Central memory CD8-positive, alpha-beta T cell (primary cell): ENCODE data around the gene CARD11.

Source experiments
- ATAC-seq: fragments of 150-1000 bp; cut with Tn5 transposase; replicated peaks from 2 replicates; pipeline ENCODE4 v1.10.0; 2022; ENCODE audit warnings: mild to moderate bottlenecking, moderate FRiP score, moderate number of reproducible peaks; ENCODE audit not compliant: poor library complexity, severe bottlenecking; ENCODE audit errors: extremely low read depth
- DNase-seq, 2 donors: peaks; one replicate each; pipeline ENCODE4 v3.0.0; 2021; ENCODE audit warnings: low spot score in 2 of 2
- H3K27ac Mint-ChIP-seq: one replicate; pipeline ENCODE4 v1.8.0; 2022; ENCODE audit warnings: low read depth, mild to moderate bottlenecking, moderate library complexity, mixed read lengths
- H3K27me3 Mint-ChIP-seq: one replicate; pipeline ENCODE4 v1.8.0; 2022; ENCODE audit warnings: mixed read lengths
- H3K36me3 Mint-ChIP-seq: one replicate; pipeline ENCODE4 v1.8.0; 2022; ENCODE audit warnings: mild to moderate bottlenecking, moderate library complexity, mixed read lengths; ENCODE audit not compliant: insufficient read depth
- H3K4me1 Mint-ChIP-seq: one replicate; pipeline ENCODE4 v1.8.0; 2022; ENCODE audit warnings: mixed read lengths
- H3K4me3 Mint-ChIP-seq: one replicate; pipeline ENCODE4 v1.8.0; 2022; ENCODE audit warnings: mild to moderate bottlenecking, moderate library complexity, mixed read lengths
- H3K9me3 Mint-ChIP-seq: one replicate; pipeline ENCODE4 v1.8.0; 2022; ENCODE audit warnings: mixed read lengths

The CARD11 gene

DNA sequence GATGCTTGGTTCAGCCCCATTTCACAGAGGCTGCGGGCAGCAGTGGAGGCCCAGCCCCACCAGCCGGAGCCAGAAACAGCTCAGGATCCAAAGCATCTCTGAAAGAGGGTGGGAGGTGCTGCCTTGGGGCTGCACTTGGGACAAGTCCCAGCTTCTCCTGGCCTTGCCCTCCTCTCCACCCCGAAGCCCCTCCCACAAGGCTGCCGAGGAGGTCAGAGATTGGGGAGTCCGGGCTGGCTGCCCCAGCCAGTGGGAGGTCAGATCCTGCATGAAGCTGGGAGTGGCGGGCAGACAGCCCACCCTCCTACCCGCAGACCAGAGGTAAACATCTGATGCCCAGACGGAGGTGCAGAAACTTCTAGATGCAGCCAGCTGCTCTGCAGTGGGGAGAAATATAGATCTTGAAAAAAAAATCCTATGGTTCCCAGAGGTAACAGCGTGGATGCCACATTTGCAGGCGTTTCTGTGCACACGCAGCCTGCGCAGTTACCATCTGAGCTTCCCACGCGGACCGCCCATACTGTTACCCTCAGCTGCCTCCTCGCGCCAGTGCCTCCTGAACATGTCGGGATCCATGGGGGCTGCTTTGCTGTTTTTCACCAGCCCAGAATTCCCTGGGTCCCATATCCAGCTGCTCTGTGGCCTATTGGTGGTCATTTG, 162.7 kb downstream of the CARD11 start:
- Mint-ChIP-seq H3K4me3 (no peak overlapping the region), H3K27me3 (no peaks in the 10 kb centered on the region), H3K27ac (no peak overlapping the region), H3K9me3 (no peaks in the 10 kb centered on the region), H3K36me3 (peaks cover 2% of the 10 kb centered on the region), H3K4me1 (peaks cover 12% of the 10 kb centered on the region)
- ATAC-seq (no peak), DNase-seq (no peak)

DNA sequence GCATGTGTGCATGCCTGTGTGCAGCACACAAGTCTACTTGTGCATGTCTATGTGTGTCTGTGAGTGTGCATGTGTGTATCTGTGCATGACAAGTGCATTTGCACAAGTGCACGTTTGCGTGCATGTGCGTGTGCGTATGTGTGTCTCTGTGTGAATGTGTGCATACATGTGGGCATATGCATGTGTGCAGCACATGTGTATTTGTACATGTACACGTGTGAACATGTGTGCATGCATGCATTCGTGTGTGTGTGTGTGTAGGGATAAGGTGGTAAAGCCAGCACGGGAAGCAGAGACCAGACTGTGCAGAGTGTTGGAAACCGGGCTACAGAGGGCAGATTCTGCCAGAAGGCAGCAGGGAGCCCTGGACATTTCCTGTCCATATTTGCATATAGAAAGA, 163.6 kb downstream of the CARD11 start:
- no peaks in the 10 kb centered on the region for H3K27me3 Mint-ChIP-seq

DNA sequence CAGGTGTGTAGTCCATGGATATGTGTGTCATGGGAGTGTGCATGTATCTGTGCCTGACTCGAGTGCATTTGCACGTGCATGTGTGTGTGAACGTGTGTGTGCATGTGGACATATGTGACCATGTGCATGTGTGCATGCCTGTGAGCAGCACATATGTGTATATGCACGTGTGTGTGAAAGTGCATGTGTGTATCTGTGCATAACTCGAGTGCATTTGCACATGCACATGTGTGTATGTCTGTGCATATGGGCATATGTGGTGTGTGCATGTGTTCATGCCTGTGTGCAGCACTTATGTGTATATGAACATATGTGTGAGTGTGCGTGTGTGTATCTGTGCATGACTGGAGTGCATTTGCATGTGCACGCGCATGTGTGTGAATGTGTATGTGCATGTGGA, 164.3 kb downstream of the CARD11 start:
- H3K4me1 Mint-ChIP-seq: peaks cover 12% of the 10 kb centered on the region
- H3K36me3 Mint-ChIP-seq: no peaks in the 10 kb centered on the region
- ATAC-seq (no peak), DNase-seq (no peak)
- no peak overlapping the region for H3K4me3 Mint-ChIP-seq
- no peak overlapping the region for H3K27ac Mint-ChIP-seq
- H3K27me3 Mint-ChIP-seq: no peaks in the 10 kb centered on the region
- no peaks in the 10 kb centered on the region for H3K9me3 Mint-ChIP-seq

More for the DNA sequence above, 163.6 kb downstream of the CARD11 start:
- ATAC-seq (no peak), DNase-seq (no peak)
- Mint-ChIP-seq H3K9me3 (no peaks in the 10 kb centered on the region), H3K4me3 (no peak overlapping the region), H3K36me3 (no peaks in the 10 kb centered on the region), H3K4me1 (peaks cover 12% of the 10 kb centered on the region), H3K27ac (no peak overlapping the region)

DNA sequence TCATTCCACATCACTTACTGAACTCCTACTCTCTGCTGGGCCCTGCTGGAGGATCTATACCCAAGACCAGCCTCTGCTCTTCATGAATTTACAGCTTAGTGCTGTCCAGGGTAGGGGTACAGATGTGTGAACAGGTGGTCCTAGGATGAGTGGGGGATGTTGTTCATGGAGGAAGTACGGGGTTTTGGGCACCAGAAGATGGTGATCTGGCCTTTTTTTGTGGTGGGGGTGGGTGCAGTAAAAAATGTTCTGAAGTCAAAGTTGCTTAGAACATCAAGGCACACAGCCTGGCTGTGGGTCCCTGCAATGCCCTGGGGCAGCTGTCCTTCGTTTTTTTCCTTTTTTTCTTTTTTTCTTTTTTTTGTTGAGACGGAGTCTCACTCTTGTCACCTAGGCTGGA, 165.4 kb downstream of the CARD11 start:
- Mint-ChIP-seq H3K4me1 (peaks cover 12% of the 10 kb centered on the region), H3K9me3 (no peaks in the 10 kb centered on the region), H3K27ac (no peak overlapping the region), H3K36me3 (no peaks in the 10 kb centered on the region), H3K4me3 (no peak overlapping the region), H3K27me3 (no peaks in the 10 kb centered on the region)
- ATAC-seq: no peak
- no peak for DNase-seq

DNA sequence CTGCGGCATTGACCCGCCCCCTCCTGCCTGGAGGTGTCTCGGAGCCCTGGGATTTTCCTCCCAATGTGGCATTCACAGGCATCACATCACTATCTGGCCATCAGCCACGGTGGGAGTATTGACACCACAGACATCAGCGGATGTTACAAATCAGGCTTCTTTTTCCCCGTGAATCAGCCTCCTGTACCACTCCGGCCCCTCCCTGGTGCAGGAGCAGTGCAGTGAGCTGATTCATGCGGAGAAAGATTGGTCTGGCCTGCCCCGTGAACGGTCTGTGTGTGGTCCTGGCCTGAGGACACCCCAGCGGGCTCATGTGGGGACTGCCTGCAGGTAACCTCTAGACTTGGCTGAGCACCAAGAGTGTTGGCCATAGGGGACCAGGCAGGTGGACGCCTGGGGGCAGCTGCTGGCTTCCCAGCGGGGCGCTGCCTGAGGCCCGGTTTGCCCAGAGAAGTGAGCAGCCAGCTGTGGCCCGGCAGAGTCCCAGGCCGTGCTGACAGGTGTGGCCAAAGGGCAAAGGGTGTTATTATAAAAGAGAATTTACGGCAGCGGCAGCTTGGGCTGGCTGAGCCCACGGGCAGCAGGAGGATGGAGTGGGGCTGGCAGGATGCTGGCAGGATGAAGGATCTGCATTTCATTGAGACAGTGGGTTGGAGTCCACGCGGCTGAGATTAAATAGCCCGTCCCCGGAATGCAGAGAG, 167.5 kb downstream of the CARD11 start:
- Mint-ChIP-seq H3K27me3 (no peaks in the 10 kb centered on the region), H3K36me3 (no peaks in the 10 kb centered on the region), H3K4me3 (no peak overlapping the region), H3K4me1 (peaks cover 12% of the 10 kb centered on the region), H3K27ac (no peak overlapping the region), H3K9me3 (no peaks in the 10 kb centered on the region)
- DNase-seq (no peak), ATAC-seq (no peak)

DNA sequence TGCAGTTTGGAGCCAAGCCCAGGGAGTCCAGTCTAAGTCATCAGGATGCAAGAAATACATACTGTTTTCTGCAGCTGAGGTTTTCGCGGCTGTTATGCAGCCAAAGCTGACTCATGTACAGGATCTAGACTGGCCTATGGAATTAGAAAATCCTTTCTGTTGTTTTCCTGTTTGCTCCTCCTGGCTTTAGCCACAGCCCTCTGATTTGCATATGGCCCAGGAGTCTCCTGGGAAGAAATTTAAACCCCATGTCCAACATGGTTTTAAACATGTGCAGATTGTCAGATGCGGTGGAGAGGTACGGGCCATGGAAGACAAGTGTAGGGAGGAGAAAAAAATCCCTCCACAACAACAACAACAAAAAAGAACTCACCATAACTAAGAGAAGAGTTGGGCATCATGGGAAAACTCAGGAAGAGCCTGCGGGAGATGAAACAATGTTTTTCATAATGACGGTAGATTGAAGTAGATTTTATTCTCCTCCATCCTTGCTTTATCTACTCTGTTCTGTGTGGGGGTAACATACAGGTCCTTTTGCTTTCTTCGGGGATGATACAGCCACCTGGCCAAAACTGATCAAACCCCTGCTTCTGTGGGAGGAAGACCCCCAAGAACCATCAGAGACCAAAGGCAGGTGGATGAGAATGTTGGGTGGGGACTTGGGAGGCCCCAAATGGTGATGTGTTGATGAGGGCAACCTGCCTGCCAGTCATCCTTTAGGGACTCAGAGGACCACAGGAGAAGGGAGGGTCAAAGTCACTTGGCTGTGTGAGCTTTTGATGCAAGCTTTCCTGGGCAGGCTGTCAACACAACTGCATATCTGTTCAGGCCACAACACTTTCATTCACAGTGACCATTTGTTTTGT, 169.7 kb downstream of the CARD11 start:
- Mint-ChIP-seq H3K4me3 (no peak overlapping the region), H3K27ac (peak overlapping the region; percentile 13), H3K36me3 (peaks cover 2% of the 10 kb centered on the region)

DNA sequence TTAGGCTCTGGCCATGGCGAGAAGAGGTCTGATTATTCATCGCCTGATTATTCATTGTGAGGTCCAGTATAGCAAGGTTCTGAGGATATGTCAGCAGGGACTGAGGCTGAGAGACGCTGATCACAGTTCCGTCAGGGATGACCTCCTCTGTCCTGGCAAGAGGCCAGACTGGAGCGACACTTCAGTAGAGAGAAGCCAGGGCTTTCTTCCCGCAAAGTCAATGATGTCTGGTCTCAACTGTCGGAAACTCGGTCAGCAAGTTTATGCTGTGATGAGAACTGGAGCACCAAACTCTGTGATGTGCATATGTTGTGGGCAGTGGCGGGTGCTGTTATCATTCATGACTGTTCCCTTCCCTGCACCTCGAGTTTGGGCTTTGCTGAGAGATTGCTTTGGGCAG, 170.5 kb downstream of the CARD11 start:
- H3K9me3 Mint-ChIP-seq: no peaks in the 10 kb centered on the region
- no peak for ATAC-seq
- H3K4me1 Mint-ChIP-seq: peaks cover 10% of the 10 kb centered on the region
- H3K27ac Mint-ChIP-seq: no peak overlapping the region
- H3K4me3 Mint-ChIP-seq: no peak overlapping the region
- no peak for DNase-seq
- peaks cover 2% of the 10 kb centered on the region for H3K36me3 Mint-ChIP-seq
- H3K27me3 Mint-ChIP-seq: no peaks in the 10 kb centered on the region

More for the DNA sequence above, 169.7 kb downstream of the CARD11 start:
- Mint-ChIP-seq H3K27me3 (no peaks in the 10 kb centered on the region), H3K9me3 (no peaks in the 10 kb centered on the region), H3K4me1 (peaks cover 17% of the 10 kb centered on the region)
- ATAC-seq: no peak
- no peak for DNase-seq

DNA sequence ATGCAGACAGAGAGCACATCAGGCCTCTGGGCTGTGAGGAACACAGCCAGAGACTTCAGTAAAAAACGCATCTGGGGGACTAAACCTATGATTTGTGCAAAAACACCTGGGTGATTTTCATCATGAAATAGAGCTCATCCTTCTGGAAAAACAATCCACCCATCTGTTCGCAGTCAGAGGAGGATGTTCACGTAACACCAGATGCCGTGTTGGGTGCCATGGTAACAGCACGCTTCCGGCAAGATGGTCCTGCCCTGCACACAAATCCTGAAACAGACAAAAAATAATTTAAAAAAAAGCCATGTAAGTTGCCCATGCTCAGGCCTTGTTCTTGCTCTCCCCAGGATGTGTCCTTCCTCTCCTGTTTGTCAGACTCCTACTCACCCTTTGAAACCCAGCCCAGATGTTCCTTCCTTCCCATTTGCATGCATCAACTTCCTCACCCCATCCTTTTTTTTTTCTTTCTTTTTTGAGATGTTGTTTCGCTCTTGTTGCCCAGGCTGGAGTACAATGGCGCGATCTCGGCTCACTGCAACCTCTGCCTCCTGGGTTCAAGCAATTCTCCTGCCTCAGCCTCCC, 171.3 kb downstream of the CARD11 start:
- Mint-ChIP-seq H3K4me3 (no peak overlapping the region), H3K27me3 (no peaks in the 10 kb centered on the region), H3K4me1 (peaks cover 8% of the 10 kb centered on the region), H3K27ac (no peak overlapping the region), H3K36me3 (peaks cover 2% of the 10 kb centered on the region), H3K9me3 (no peaks in the 10 kb centered on the region)
- ATAC-seq (no peak), DNase-seq (no peak)

DNA sequence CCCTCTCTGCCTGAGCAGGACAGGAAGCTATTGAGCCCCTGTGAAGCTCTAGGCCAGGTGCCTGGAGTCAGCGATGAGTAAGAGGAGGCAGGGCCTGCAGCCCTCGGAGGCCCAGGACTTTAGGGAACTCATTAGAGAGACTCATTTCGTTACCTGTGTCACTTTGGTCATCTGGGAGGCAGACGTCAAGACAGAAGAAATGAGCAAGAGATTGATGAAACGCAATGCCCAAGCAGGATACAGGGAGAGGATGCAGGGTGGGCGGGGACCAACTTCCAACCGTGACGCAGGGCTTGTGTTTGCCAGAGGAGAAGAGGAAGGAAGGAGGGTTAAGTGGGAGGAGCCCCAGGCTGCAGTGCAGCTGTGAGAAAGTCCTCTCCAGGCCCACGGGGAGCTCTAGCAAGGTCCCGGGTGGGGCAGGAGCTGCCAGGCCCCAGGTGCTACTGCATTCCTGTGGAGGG, 173.2 kb downstream of the CARD11 start:
- peaks cover 2% of the 10 kb centered on the region for H3K36me3 Mint-ChIP-seq
- no peak overlapping the region for H3K27ac Mint-ChIP-seq
- H3K4me1 Mint-ChIP-seq: peaks cover 8% of the 10 kb centered on the region
- no peaks in the 10 kb centered on the region for H3K9me3 Mint-ChIP-seq
- no peaks in the 10 kb centered on the region for H3K27me3 Mint-ChIP-seq
- ATAC-seq: peak; percentile 54
- no peak for DNase-seq
- peak overlapping the region; percentile 52 for H3K4me3 Mint-ChIP-seq

DNA sequence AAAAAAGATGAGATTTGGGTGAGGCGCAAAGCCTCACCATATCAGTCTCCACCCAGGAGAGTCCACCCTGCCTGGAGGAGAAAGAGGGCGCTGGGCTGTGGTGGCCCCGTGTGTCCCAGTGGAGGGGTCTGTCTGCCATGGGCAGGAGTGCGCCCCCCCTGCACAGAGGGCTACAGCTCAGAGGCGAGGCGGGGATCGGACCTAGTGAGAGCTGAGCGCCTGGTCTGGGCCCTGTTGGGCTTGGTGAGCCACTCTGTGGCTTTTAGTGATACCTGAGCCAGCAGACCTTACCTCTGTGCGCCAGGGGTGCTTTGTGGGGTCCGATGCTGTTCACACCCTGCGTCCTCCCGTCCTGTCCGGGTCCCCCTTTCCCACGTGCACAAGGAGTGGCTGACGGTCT, 173.7 kb downstream of the CARD11 start:
- peaks cover 10% of the 10 kb centered on the region for H3K4me1 Mint-ChIP-seq
- DNase-seq: no peak
- ATAC-seq: no peak
- peak overlapping the region; percentile 52 for H3K4me3 Mint-ChIP-seq
- H3K27me3 Mint-ChIP-seq: no peaks in the 10 kb centered on the region
- peaks cover 2% of the 10 kb centered on the region for H3K36me3 Mint-ChIP-seq
- H3K9me3 Mint-ChIP-seq: no peaks in the 10 kb centered on the region
- H3K27ac Mint-ChIP-seq: peak overlapping the region; percentile 25

DNA sequence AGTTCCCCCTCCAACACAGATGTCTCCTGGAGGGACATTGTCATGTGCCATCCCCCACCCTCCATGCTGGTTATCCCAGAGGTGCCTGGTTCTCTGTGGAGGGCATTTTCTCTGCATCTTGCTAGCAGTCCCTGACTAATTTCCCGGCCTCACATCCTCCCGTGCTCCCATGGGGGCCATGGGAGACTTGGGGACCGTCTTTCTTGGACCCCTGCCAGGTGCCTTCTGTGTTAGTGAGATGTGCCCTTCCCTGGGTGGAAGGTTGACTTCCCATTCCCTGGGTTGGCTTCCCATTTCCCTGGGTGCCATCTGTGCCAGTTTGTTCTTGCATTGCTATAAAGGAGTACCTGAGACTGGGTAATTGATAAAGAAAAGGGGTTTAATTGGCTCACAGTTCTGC, 177.1 kb downstream of the CARD11 start:
- no peaks in the 10 kb centered on the region for H3K9me3 Mint-ChIP-seq
- peaks cover 35% of the 10 kb centered on the region for H3K4me1 Mint-ChIP-seq
- H3K36me3 Mint-ChIP-seq: peaks cover 4% of the 10 kb centered on the region
- ATAC-seq: no peak
- DNase-seq: no peak
- H3K27me3 Mint-ChIP-seq: no peaks in the 10 kb centered on the region
- H3K4me3 Mint-ChIP-seq: no peak overlapping the region
- H3K27ac Mint-ChIP-seq: no peak overlapping the region

DNA sequence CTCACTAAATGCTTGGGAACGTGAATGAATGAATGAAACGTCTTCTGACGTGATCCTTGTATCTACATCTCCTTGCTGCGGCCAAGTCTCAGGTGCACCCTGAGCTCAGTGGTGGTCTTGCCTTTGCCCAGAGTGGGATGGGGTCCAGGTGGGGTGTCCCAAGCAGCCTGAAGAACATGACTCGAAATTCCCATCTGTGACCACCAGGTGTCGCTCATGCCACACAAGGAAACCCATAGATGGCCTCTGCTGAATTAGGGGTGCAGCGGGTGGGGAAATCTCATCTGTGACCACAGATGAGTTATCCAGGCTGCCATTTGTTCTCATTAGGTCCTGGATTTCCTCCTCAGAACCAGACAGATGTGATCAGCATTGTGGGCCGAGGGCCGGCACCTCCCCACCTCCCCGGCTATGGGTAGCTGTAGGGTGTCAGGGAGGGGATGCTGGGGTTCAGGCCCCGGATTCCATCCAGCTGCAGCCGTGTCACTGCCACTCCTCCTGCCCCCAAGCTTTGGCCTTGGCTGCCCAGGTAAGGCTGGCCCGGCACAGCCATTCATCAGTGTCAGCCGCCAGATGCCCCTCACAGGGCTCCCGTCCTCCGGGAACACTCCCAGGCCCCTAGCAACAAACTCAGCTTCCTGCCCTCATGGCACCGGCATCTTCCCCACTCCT, 178.5 kb downstream of the CARD11 start:
- H3K4me3 Mint-ChIP-seq: peak overlapping the region; percentile 36
- no peaks in the 10 kb centered on the region for H3K9me3 Mint-ChIP-seq
- ATAC-seq (no peak), DNase-seq (peak; percentile 54 to 74)
- peaks cover 27% of the 10 kb centered on the region for H3K4me1 Mint-ChIP-seq
- H3K27ac Mint-ChIP-seq: no peak overlapping the region
- no peaks in the 10 kb centered on the region for H3K27me3 Mint-ChIP-seq
- H3K36me3 Mint-ChIP-seq: peaks cover 4% of the 10 kb centered on the region
